IMR-90 (cell line): ENCODE measurements around the gene GPC6. TPM values are rescaled to one million over a fixed set of nuclear protein-coding genes. Genes with fewer than 3 reads are reported as not detected.

Source experiments
- ATAC-seq: fragments of 200-7000 bp; cut with Tn5 transposase; 2 replicates; pipeline ENCODE4 v1.9.1; 2020; ENCODE audit warnings: low read depth, mild to moderate bottlenecking, moderate library complexity
- BruUV-seq: library from RNA; stranded (reverse); fragments of 400-500 nt; replicated peaks from 2 replicates; lab custom pipeline; 2021; lab: Mats Ljungman, UMichigan
- CTCF ChIA-PET: fragments of 300-600 bp; formaldehyde crosslinking; extraction: SDS; loops from one replicate; lab custom pipeline; 2021; ENCODE audit warnings: antibody characterized with exemption; lab: Yijun Ruan, JAX
- POLR2A ChIA-PET: fragments of 300-600 bp; sonication (Branson Sonifier 250); formaldehyde crosslinking; loops from one replicate; lab custom pipeline; 2022; ENCODE audit warnings: antibody characterized with exemption; ENCODE audit not compliant: unreplicated experiment; lab: Charles Lee
- DNase-seq: peaks from one replicate; pipeline ENCODE4 v3.0.0; 2013
- H2AFZ ChIP-seq: replicated peaks from 2 replicates; pipeline ENCODE3; 2013; ENCODE audit warnings: low read length, mild to moderate bottlenecking; ENCODE audit not compliant: poor library complexity
- H2AK5ac ChIP-seq: 2 replicates; pipeline ENCODE4 v1.6.1; 2013; ENCODE audit warnings: low read depth, low read length, inconsistent platforms
- H2AK9ac ChIP-seq: replicated peaks from 2 replicates; pipeline ENCODE3; 2013; ENCODE audit warnings: mild to moderate bottlenecking, low read depth, low read length, moderate library complexity; ENCODE audit not compliant: poor library complexity
- H2BK120ac ChIP-seq: 2 replicates; pipeline ENCODE4 v1.6.1; 2013; ENCODE audit warnings: low read depth, low read length, inconsistent platforms
- H2BK15ac ChIP-seq: 3 replicates; pipeline ENCODE4 v1.6.1; 2013; ENCODE audit warnings: low read depth, low read length, inconsistent platforms
- H2BK20ac ChIP-seq: 2 replicates; pipeline ENCODE4 v1.6.1; 2013; ENCODE audit warnings: low read depth, mild to moderate bottlenecking, inconsistent platforms, low read length, moderate library complexity
- H2BK5ac ChIP-seq: 2 replicates; pipeline ENCODE4 v1.6.1; 2013; ENCODE audit warnings: mild to moderate bottlenecking, low read depth, low read length, inconsistent platforms; ENCODE audit not compliant: poor library complexity, severe bottlenecking
- H3K14ac ChIP-seq: replicated peaks from 2 replicates; pipeline ENCODE4 v1.6.1; 2013; ENCODE audit warnings: low read depth, low read length, inconsistent platforms
- H3K18ac ChIP-seq: 2 replicates; pipeline ENCODE4 v1.6.1; 2013; ENCODE audit warnings: low read depth, low read length, control low read depth
- H3K23ac ChIP-seq: 2 replicates; pipeline ENCODE4 v1.6.1; 2013; ENCODE audit warnings: low read depth, low read length, inconsistent platforms
- H3K27ac ChIP-seq: 2 replicates; pipeline ENCODE4 v1.5.1; 2013; ENCODE audit warnings: mild to moderate bottlenecking, control low read depth, low read length; ENCODE audit not compliant: insufficient read depth
- H3K27me3 ChIP-seq: 2 replicates; pipeline ENCODE4 v1.6.1; 2013; ENCODE audit warnings: low read length; ENCODE audit not compliant: control insufficient read depth, insufficient read depth
- H3K36me3 ChIP-seq: 2 replicates; pipeline ENCODE4 v1.6.1; 2013; ENCODE audit warnings: low read length, mixed read lengths; ENCODE audit not compliant: control insufficient read depth, insufficient read depth
- H3K4ac ChIP-seq: 2 replicates; pipeline ENCODE4 v1.6.1; 2013; ENCODE audit warnings: low read depth, low read length, inconsistent platforms
- H3K4me1 ChIP-seq: 2 replicates; pipeline ENCODE4 v1.6.1; 2013; ENCODE audit warnings: low read length, mixed read lengths; ENCODE audit not compliant: control insufficient read depth, insufficient read depth
- H3K4me2 ChIP-seq: 2 replicates; pipeline ENCODE4 v1.6.1; 2013; ENCODE audit warnings: low read depth, mild to moderate bottlenecking, control low read depth, low read length, moderate library complexity
- H3K4me3 ChIP-seq: 2 replicates; pipeline ENCODE4 v1.5.1; 2013; ENCODE audit warnings: low read depth, mild to moderate bottlenecking, control low read depth, low read length, moderate library complexity; ENCODE audit not compliant: insufficient read depth
- H3K56ac ChIP-seq: 2 replicates; pipeline ENCODE4 v1.6.1; 2013; ENCODE audit warnings: low read length, inconsistent platforms; ENCODE audit not compliant: insufficient read depth; ENCODE audit errors: extremely low read depth
- H3K79me1 ChIP-seq, 2 experiments: 2 replicates each; pipeline ENCODE4 v1.6.1; 2013; ENCODE audit warnings: low read length in 2 of 2, inconsistent platforms in 1 of 2, low read depth in 1 of 2
- H3K9ac ChIP-seq: 2 replicates; pipeline ENCODE4 v1.6.1; 2013; ENCODE audit warnings: low read depth, low read length, control low read depth
- H3K9me1 ChIP-seq: 2 replicates; pipeline ENCODE4 v1.6.1; 2013; ENCODE audit warnings: low read length, inconsistent platforms; ENCODE audit not compliant: insufficient read depth
- H3K9me3 ChIP-seq: 2 replicates; pipeline ENCODE4 v1.6.1; 2013; ENCODE audit warnings: low read length; ENCODE audit not compliant: control insufficient read depth, insufficient read depth
- H4K20me1 ChIP-seq: 2 replicates; pipeline ENCODE4 v1.6.1; 2013; ENCODE audit warnings: low read length, inconsistent platforms; ENCODE audit not compliant: insufficient read depth
- H4K5ac ChIP-seq: 2 replicates; pipeline ENCODE4 v1.6.1; 2013; ENCODE audit warnings: mild to moderate bottlenecking, low read depth, low read length, control low read depth
- H4K8ac ChIP-seq, 2 experiments: 2 replicates each; pipeline ENCODE4 v1.6.1; 2013; ENCODE audit warnings: low read depth in 2 of 2, low read length in 2 of 2, control low read depth in 1 of 2, inconsistent platforms in 1 of 2
- H4K91ac ChIP-seq: 2 replicates; pipeline ENCODE4 v1.6.1; 2013; ENCODE audit warnings: low read depth, low read length, inconsistent platforms; ENCODE audit not compliant: insufficient read depth
- BHLHE40 ChIP-seq: fragments of 150-350 bp; IDR thresholded peaks from 2 replicates; pipeline ENCODE4 v1.6.1; 2016; ENCODE audit warnings: mild to moderate bottlenecking, low read depth, low read length
- CEBPB ChIP-seq: IDR thresholded peaks from 2 replicates; pipeline ENCODE4 v1.6.1; 2012; ENCODE audit warnings: low read depth, low read length, improper control_type of control experiment
- CHD1 ChIP-seq: IDR thresholded peaks from 2 replicates; pipeline ENCODE4 v1.6.1; 2012; ENCODE audit warnings: low read depth, low read length, improper control_type of control experiment
- FOS ChIP-seq: fragments of 150-350 bp; IDR thresholded peaks from 2 replicates; pipeline ENCODE4 v1.6.1; 2016; ENCODE audit warnings: low read depth, low read length
- MAFK ChIP-seq: IDR thresholded peaks from 2 replicates; pipeline ENCODE4 v1.6.1; 2012; ENCODE audit warnings: low read depth, low read length, improper control_type of control experiment
- MAZ ChIP-seq: IDR thresholded peaks from 2 replicates; pipeline ENCODE4 v1.6.1; 2012; ENCODE audit warnings: low read depth, mild to moderate bottlenecking, low read length, improper control_type of control experiment, moderate library complexity, borderline replicate concordance
- MXI1 ChIP-seq: IDR thresholded peaks from 2 replicates; pipeline ENCODE4 v1.6.1; 2012; ENCODE audit warnings: low read depth, mild to moderate bottlenecking, low read length, moderate library complexity, borderline replicate concordance
- NFE2L2 ChIP-seq: fragments of 150-350 bp; IDR thresholded peaks from 2 replicates; pipeline ENCODE4 v1.6.1; 2016; ENCODE audit warnings: low read depth, mild to moderate bottlenecking, low read length
- POLR2A ChIP-seq: IDR thresholded peaks from 2 replicates; pipeline ENCODE4 v1.6.1; 2012; ENCODE audit warnings: mild to moderate bottlenecking, low read depth, low read length
- RAD21 ChIP-seq: IDR thresholded peaks from 2 replicates; pipeline ENCODE4 v1.6.1; 2012; ENCODE audit warnings: low read length, improper control_type of control experiment
- RCOR1 ChIP-seq: IDR thresholded peaks from 2 replicates; pipeline ENCODE4 v1.6.1; 2012; ENCODE audit warnings: mild to moderate bottlenecking, low read length, improper control_type of control experiment; ENCODE audit not compliant: insufficient replicate concordance
- RFX5 ChIP-seq: IDR thresholded peaks from 2 replicates; pipeline ENCODE4 v1.8.0; 2012; ENCODE audit warnings: low read depth, mild to moderate bottlenecking, low read length, moderate library complexity
- SMC3 ChIP-seq: fragments of 150-350 bp; IDR thresholded peaks from 2 replicates; pipeline ENCODE4 v1.6.1; 2016; ENCODE audit warnings: low read depth, mild to moderate bottlenecking, antibody characterized with exemption, low read length, moderate library complexity
- WGBS, 2 experiments: methylation state at CpG; one replicate each; pipeline versions ENCODE4 v1.1.5 to v1.1.7; 2013; ENCODE audit warnings: missing lambda C conversion rate in 2 of 2; ENCODE audit not compliant: insufficient read length in 1 of 2; ENCODE audit errors: extremely low coverage in 2 of 2; 5-methylcytosine and 5-hydroxymethylcytosine counted together
- dilution Hi-C: fragments of 300-500 bp; cut with HindIII; formaldehyde crosslinking; loops from one replicate; pipeline ENCODE4 v1.14.3; 2018; ENCODE audit warnings: low sequenced_read_pairs; ENCODE audit not compliant: unreplicated experiment
- in situ Hi-C: fragments of 300-500 bp; cut with MboI; formaldehyde crosslinking; loops from 3 replicates; pipeline ENCODE4 v1.14.3; 2019; ENCODE audit warnings: low sequenced_read_pairs, inconsistent platforms, mixed read lengths
- intact Hi-C: fragments of 100-400 bp; cut with micrococcal nuclease; formaldehyde crosslinking; loops from 2 replicates; pipeline ENCODE4 v1.10.0; 2022
- polyA plus RNA-seq, 3 experiments: library from polyadenylated mRNA; depleted of rRNA; stranded (reverse); fragments of >200 nt; gene quantifications; 2 replicates each; pipeline ENCODE4 v1.2.3, GENCODE V29; 2012; ENCODE audit warnings: low replicate concordance in 1 of 3
- total RNA-seq: library from RNA; depleted of rRNA; stranded (reverse); fragments of >200 nt; gene quantifications from 2 replicates; pipeline ENCODE4 v1.2.3, GENCODE V29; 2012
- TF ChIP-seq, protein P1 (sequence below): conservative IDR thresholded peaks from 2 replicates; pipeline ENCODE4 v1.5.1; 2012; ENCODE audit warnings: mild to moderate bottlenecking, low read depth, low read length, improper control_type of control experiment
- TF ChIP-seq, protein P2 (sequence below): fragments of 150-350 bp; IDR thresholded peaks from 2 replicates; pipeline ENCODE4 v1.6.1; 2016; ENCODE audit warnings: low read depth, mild to moderate bottlenecking, low read length, moderate library complexity, borderline replicate concordance
- TF ChIP-seq, protein P3 (sequence below): fragments of 150-350 bp; IDR thresholded peaks from 2 replicates; pipeline ENCODE4 v1.6.1; 2017; ENCODE audit warnings: mild to moderate bottlenecking, antibody characterized with exemption, low read length, low read depth

The GPC6 gene
- total and polyA plus RNA-seq, 2 of the 4 experiments (the other 2 are of a cell fraction) = 14.9 to 39.4 TPM

DNA sequence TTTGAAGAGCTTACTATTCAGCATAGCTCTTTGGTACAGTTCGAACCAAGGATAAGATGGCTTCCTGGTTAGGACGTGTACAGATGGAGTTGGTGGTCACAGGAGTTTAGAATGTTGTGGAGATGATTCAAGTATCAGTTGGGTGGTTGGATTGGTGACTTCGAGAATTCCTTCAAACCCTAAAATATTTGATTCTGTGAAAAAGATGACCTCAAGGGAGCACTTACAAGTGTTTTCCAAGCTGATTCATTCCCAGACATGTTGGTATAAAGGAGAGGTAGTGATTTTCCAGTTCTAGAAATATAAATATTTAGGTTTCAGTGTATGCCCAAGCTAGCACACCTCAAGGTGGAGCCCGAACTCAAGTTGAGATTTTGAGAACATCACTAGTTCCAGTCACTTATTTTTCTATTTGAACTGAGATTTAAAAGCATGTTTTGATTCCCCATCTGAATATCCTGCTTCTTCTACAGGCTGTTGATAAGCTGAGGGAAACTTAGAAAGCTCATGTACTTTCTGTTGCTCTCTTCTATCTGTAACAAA lies 946.8 kb downstream of the GPC6 start:
- peak; percentile 43 for TF ChIP-seq RAD21
- no peak for TF ChIP-seq MXI1
- no peak for TF ChIP-seq RCOR1
- TF ChIP-seq, protein P1, sequence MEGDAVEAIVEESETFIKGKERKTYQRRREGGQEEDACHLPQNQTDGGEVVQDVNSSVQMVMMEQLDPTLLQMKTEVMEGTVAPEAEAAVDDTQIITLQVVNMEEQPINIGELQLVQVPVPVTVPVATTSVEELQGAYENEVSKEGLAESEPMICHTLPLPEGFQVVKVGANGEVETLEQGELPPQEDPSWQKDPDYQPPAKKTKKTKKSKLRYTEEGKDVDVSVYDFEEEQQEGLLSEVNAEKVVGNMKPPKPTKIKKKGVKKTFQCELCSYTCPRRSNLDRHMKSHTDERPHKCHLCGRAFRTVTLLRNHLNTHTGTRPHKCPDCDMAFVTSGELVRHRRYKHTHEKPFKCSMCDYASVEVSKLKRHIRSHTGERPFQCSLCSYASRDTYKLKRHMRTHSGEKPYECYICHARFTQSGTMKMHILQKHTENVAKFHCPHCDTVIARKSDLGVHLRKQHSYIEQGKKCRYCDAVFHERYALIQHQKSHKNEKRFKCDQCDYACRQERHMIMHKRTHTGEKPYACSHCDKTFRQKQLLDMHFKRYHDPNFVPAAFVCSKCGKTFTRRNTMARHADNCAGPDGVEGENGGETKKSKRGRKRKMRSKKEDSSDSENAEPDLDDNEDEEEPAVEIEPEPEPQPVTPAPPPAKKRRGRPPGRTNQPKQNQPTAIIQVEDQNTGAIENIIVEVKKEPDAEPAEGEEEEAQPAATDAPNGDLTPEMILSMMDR = peak; percentile 41
- no peak for TF ChIP-seq CHD1
- TF ChIP-seq FOS = no peak
- TF ChIP-seq RFX5 = no peak
- TF ChIP-seq, protein P2, sequence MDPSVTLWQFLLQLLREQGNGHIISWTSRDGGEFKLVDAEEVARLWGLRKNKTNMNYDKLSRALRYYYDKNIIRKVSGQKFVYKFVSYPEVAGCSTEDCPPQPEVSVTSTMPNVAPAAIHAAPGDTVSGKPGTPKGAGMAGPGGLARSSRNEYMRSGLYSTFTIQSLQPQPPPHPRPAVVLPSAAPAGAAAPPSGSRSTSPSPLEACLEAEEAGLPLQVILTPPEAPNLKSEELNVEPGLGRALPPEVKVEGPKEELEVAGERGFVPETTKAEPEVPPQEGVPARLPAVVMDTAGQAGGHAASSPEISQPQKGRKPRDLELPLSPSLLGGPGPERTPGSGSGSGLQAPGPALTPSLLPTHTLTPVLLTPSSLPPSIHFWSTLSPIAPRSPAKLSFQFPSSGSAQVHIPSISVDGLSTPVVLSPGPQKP = no peak
- peak; percentile 39 for TF ChIP-seq SMC3
- TF ChIP-seq, protein P3, sequence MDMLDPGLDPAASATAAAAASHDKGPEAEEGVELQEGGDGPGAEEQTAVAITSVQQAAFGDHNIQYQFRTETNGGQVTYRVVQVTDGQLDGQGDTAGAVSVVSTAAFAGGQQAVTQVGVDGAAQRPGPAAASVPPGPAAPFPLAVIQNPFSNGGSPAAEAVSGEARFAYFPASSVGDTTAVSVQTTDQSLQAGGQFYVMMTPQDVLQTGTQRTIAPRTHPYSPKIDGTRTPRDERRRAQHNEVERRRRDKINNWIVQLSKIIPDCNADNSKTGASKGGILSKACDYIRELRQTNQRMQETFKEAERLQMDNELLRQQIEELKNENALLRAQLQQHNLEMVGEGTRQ = no peak
- TF ChIP-seq MAFK = no peak
- TF ChIP-seq MAZ = no peak
- TF ChIP-seq CEBPB = no peak
- no peak for TF ChIP-seq NFE2L2
- no peak for TF ChIP-seq POLR2A
- TF ChIP-seq BHLHE40 = no peak
- no peak overlapping the region for H3K4ac ChIP-seq
- no peaks in the 10 kb centered on the region for H4K20me1 ChIP-seq
- peak; percentile 86 for DNase-seq
- no peak overlapping the region for H3K27ac ChIP-seq
- H3K4me3 ChIP-seq = no peak overlapping the region
- ATAC-seq = peak; percentile 65
- dilution Hi-C loops = no loop called here
- no peaks in the 10 kb centered on the region for H3K9me3 ChIP-seq
- no peak overlapping the region for H4K8ac ChIP-seq
- no peak overlapping the region for H3K9ac ChIP-seq
- no peaks in the 10 kb centered on the region for H3K79me1 ChIP-seq
- H2BK120ac ChIP-seq = no peak overlapping the region; the same call in 1 of the 2 replicates
- WGBS, 2 experiments = no CpG with 5 or more reads among the region's 4 CpGs
- H2AK5ac ChIP-seq = no peak overlapping the region
- no peak overlapping the region for H3K23ac ChIP-seq
- no peak overlapping the region for H2BK15ac ChIP-seq
- no peak overlapping the region for H3K18ac ChIP-seq
- no peaks in the 10 kb centered on the region for H3K27me3 ChIP-seq
- intact Hi-C loops = no loop called here
- no peak overlapping the region for H2AK9ac ChIP-seq
- no peak overlapping the region for H4K5ac ChIP-seq
- BruUV-seq = no TSS peak
- H3K14ac ChIP-seq = peak overlapping the region; percentile 56; the same call in 1 of the 2 replicates
- in situ Hi-C loops = no loop called here
- peak overlapping the region; percentile 19; the same call in 1 of the 2 replicates for H3K4me2 ChIP-seq
- H2AFZ ChIP-seq = no peak overlapping the region
- ChIA-PET POLR2A (no interaction called here), CTCF (interaction anchor here (0.6 to 1.2 kb wide), 4 partner anchors 12 to 189 kb away, joined by 3 read pairs; no protein-coding TSS in a partner anchor)
- no peak overlapping the region for H2BK5ac ChIP-seq
- no peaks in the 10 kb centered on the region for H3K36me3 ChIP-seq
- no peaks in the 10 kb centered on the region for H3K9me1 ChIP-seq
- peaks cover 3% of the 10 kb centered on the region; the same call in 1 of the 2 replicates for H3K4me1 ChIP-seq
- H3K56ac ChIP-seq = no peak overlapping the region
- no peak overlapping the region for H2BK20ac ChIP-seq
- no peak overlapping the region for H4K91ac ChIP-seq
